HL-60 (cell line): ENCODE measurements around the gene WNT7B.

Experiments
- DNase-seq, 2 experiments: peaks; one replicate each; pipeline ENCODE4 v3.0.0-alpha.2; 2010 to 2020; ENCODE audit warnings: low read depth in 1 of 2, low spot score in 1 of 2
- H3K27ac ChIP-seq: fragments of 250-450 bp; sonication (Bioruptor Pico); replicated peaks from 2 replicates; pipeline ENCODE4 v1.5.1; 2020; ENCODE audit warnings: mild to moderate bottlenecking, moderate library complexity
- H3K27me3 ChIP-seq: fragments of 250-450 bp; sonication (Bioruptor Pico); 2 replicates; pipeline ENCODE4 v1.5.1; 2021; ENCODE audit warnings: mild to moderate bottlenecking, moderate library complexity; ENCODE audit not compliant: insufficient read depth, poor library complexity, severe bottlenecking
- H3K4me3 ChIP-seq: replicated peaks from 2 replicates; pipeline ENCODE4 v1.5.1; 2011; ENCODE audit warnings: mild to moderate bottlenecking, control low read depth, low read length; ENCODE audit not compliant: insufficient read depth
- GABPA ChIP-seq: IDR thresholded peaks from 2 replicates; pipeline ENCODE4 v1.6.1; 2012; ENCODE audit warnings: low read depth
- POLR2AphosphoS5 ChIP-seq: IDR thresholded peaks from 2 replicates; pipeline ENCODE4 v1.6.1; 2012; ENCODE audit warnings: low read depth
- SPI1 ChIP-seq: IDR thresholded peaks from 2 replicates; pipeline ENCODE4 v1.6.1; 2012; ENCODE audit warnings: low read depth, mild to moderate bottlenecking, borderline replicate concordance
- TF ChIP-seq, protein P1 (sequence below): IDR thresholded peaks from 2 replicates; pipeline ENCODE4 v1.6.1; 2012; ENCODE audit warnings: low read depth; ENCODE audit not compliant: insufficient replicate concordance
- TF ChIP-seq, protein P2 (sequence below): IDR thresholded peaks from one replicate; pipeline ENCODE4 v1.5.1; 2011; ENCODE audit warnings: low read length, control low read depth, inconsistent platforms; ENCODE audit not compliant: insufficient read depth

The WNT7B gene

DNA sequence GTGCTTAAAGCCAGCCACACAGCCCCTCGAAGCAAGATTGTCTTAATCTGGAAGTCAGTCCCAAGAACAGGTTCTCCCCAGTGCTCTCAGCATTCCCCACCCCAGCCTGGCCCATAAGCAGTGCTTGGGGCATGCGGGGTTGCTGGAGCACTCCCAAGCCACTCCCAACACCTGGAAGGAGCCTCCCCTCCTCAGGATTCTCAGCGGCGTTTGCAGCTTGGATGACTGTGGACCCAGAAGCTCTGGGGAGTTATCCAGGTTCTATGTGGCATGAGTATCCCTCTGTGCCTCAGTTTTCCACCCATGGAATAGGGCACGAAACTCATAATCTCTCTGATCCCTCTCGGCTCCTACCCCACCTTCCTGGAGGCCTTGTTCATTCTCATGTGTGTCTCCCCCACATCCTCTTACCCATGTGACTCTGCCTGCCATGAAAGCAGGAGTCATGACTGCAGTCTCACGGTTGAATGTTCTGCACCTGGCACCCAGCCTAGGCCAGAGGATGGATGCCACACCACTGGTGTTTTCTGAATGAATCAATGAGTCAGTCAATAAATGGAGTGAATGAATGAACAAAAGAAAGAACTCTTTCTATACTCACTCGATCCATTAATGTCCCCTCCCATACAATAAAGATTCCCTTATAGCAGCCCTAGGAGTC lies 33.4 kb upstream of the WNT7B start:
- Histone ChIP-seq H3K27ac (no peak overlapping the region), H3K27me3 (no peaks in the 10 kb centered on the region), H3K4me3 (no peak overlapping the region)
- DNase-seq, result no peak
- no peak for TF ChIP-seq SPI1
- no peak for TF ChIP-seq POLR2AphosphoS5
- TF ChIP-seq, protein P1, sequence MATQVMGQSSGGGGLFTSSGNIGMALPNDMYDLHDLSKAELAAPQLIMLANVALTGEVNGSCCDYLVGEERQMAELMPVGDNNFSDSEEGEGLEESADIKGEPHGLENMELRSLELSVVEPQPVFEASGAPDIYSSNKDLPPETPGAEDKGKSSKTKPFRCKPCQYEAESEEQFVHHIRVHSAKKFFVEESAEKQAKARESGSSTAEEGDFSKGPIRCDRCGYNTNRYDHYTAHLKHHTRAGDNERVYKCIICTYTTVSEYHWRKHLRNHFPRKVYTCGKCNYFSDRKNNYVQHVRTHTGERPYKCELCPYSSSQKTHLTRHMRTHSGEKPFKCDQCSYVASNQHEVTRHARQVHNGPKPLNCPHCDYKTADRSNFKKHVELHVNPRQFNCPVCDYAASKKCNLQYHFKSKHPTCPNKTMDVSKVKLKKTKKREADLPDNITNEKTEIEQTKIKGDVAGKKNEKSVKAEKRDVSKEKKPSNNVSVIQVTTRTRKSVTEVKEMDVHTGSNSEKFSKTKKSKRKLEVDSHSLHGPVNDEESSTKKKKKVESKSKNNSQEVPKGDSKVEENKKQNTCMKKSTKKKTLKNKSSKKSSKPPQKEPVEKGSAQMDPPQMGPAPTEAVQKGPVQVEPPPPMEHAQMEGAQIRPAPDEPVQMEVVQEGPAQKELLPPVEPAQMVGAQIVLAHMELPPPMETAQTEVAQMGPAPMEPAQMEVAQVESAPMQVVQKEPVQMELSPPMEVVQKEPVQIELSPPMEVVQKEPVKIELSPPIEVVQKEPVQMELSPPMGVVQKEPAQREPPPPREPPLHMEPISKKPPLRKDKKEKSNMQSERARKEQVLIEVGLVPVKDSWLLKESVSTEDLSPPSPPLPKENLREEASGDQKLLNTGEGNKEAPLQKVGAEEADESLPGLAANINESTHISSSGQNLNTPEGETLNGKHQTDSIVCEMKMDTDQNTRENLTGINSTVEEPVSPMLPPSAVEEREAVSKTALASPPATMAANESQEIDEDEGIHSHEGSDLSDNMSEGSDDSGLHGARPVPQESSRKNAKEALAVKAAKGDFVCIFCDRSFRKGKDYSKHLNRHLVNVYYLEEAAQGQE, result no peak
- TF ChIP-seq, protein P2, sequence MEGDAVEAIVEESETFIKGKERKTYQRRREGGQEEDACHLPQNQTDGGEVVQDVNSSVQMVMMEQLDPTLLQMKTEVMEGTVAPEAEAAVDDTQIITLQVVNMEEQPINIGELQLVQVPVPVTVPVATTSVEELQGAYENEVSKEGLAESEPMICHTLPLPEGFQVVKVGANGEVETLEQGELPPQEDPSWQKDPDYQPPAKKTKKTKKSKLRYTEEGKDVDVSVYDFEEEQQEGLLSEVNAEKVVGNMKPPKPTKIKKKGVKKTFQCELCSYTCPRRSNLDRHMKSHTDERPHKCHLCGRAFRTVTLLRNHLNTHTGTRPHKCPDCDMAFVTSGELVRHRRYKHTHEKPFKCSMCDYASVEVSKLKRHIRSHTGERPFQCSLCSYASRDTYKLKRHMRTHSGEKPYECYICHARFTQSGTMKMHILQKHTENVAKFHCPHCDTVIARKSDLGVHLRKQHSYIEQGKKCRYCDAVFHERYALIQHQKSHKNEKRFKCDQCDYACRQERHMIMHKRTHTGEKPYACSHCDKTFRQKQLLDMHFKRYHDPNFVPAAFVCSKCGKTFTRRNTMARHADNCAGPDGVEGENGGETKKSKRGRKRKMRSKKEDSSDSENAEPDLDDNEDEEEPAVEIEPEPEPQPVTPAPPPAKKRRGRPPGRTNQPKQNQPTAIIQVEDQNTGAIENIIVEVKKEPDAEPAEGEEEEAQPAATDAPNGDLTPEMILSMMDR, result no peak
- no peak for TF ChIP-seq GABPA

DNA sequence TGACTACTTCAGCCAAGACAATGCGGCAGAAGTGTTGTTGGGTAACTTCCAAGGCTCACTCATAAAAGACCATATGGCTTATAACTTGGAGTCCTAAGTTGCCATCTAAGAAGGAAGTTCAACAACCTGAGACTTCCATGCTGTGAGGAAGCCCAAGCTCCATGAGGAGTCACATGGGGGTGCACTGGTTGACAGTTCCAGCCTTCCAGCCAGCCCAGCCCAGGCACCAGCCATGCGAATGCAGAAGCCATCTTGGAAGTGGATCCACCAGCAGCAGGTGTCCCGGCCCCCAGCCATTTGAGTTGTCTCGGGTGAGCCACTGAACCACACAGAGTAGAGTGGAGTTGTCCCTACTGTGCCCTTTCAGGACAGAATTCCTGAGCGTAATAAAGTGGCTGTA lies 32.8 kb upstream of the WNT7B start:
- no peak for DNase-seq
- no peaks in the 10 kb centered on the region for H3K27me3 ChIP-seq
- no peak overlapping the region for H3K4me3 ChIP-seq
- TF ChIP-seq POLR2AphosphoS5, result no peak
- TF ChIP-seq GABPA, result no peak
- TF ChIP-seq, protein P2, result no peak
- TF ChIP-seq, protein P1, result no peak
- TF ChIP-seq SPI1, result no peak
- no peak overlapping the region for H3K27ac ChIP-seq

DNA sequence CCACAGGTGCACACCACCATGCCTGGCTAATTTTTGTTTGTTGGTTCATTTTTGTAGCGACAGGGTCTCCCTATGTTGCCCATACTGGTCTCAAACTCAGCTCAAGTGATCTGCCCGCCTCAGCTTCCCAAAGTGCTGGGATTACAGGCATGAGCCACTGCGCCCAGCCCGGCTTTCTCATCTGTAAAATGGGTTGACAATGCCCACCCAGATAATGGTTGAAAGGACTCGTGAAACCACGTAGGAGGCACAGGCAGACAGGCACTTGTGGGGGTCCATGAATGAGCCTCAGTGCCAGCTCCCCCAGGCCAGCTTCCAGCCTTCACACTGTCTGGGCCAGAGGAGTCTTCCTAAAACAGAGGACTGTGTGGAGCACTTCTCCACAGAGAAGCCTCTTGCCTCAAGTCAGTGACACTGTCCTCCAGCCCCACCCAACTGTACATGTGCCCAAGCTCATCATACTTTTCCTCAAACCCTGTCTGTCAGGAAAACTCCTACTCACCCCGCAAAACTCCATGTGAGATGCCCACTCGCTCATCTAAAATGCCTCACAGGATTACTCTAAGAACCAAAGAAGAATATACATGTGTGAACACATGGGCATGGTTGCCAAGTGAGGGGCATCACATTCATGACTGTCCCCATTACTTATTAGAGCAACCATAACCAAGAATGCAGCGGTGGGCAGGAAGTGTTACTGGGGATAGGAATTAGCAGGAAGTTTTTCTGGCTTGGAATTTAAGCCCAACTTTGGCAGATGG lies 32.1 kb upstream of the WNT7B start:
- Histone ChIP-seq H3K27me3 (no peaks in the 10 kb centered on the region), H3K4me3 (no peak overlapping the region), H3K27ac (no peak overlapping the region)
- TF ChIP-seq, protein P1, result no peak
- TF ChIP-seq POLR2AphosphoS5, result no peak
- TF ChIP-seq, protein P2, result no peak
- no peak for DNase-seq
